HG02884 (cell line): Measurements from ENCODE around the gene CASZ1.

Experiments
- ATAC-seq: cut with Tn5 transposase; IDR thresholded peaks from one replicate; pipeline ENCODE4 v1.9.1; 2021; ENCODE audit warnings: mild to moderate bottlenecking, moderate library complexity; ENCODE audit not compliant: unreplicated experiment

Gene CASZ1

GRCh38 chr1:10615932-10616671 is 180.3 kb downstream of the CASZ1 start:
- ATAC-seq: no peak

DNA sequence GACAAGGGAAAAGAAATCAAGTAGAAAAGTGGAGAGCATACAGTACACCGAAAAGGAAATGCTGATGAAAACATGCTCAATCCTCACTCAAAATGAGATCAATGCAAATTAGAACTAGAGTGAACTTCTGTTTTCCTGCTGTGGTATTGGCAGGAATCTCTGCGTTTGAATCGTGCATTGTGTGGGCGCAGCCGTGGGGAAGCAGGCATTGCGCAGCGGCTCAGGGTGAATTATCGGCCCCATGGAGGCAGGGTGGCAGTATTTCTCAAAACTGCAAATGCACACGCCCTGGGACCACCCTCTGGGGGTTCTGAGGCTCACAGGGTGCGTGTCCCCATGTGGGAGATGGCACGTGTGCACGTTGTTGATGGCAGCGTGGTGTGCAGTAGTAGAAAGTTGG is 181.1 kb downstream of the CASZ1 start:
- ATAC-seq: no peak

GRCh38 chr1:10614377-10615225 is 181.8 kb downstream of the CASZ1 start:
- no peak for ATAC-seq

DNA sequence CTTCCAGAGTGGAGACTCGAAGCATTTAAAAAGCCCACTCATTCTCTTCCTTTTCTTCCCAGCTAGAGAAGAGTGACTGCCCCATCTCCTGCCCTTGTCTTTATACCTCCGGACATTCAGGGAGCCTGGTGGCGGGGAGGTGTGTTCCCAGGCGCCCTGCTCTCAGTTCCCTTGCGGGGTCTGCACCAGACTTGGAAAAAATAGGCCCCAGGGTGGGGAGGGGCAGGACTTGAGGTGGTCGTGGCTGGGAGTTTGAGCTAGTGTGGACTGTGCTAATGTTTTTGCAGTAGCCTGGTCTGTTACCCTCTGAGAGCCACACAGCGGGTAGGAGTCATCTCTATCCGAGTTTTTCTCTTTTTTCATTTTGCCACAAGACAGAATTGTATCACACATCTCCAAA is 182.6 kb downstream of the CASZ1 start:
- no peak for ATAC-seq

DNA sequence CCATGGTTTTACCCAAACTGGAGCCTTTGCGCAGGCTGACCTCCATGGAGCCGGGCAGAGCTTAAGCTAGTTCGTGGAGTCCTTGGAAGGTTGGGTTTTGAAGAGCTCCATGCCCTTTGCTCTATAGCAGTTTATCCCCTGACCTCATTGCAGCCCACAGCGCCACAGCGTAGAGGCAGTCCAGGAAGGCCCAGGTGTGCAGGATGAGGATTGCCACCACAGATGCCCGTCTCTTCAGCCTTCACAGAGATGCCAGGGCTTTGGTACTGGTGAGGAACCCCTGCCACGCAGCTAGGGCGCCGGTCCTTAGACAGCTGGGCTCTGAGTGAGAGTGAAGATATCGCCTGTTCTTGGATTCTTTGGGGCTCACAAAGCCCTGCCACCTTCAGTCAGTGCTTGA is 183.1 kb downstream of the CASZ1 start:
- ATAC-seq: no peak

GRCh38 chr1:10612436-10613160 is 183.8 kb downstream of the CASZ1 start:
- no peak for ATAC-seq

GRCh38 chr1:10610901-10611600 is 185.4 kb downstream of the CASZ1 start:
- no peak for ATAC-seq

GRCh38 chr1:10608690-10609089 is 187.8 kb downstream of the CASZ1 start:
- no peak for ATAC-seq

GRCh38 chr1:10607228-10607627 is 189.2 kb downstream of the CASZ1 start:
- ATAC-seq: no peak

DNA sequence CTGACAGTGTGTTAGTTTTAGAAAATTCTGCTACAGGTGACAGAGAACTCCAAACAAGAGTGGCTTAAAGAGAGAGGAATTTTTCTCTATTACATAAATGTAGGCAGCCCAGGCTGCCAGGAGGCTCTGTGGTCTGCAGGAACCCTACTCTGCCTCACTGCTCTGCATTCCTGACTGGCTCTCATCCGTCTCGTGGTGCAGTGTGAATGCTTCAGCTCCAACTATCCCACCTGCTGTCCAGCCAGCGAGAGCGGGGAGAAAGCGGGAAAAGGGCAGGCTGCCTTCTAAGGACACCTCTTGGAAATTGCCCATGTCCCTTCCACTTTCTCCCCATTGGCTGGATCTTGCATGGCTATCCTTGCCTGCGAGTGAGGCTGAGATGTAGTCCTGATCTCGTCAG is 190.4 kb downstream of the CASZ1 start:
- no peak for ATAC-seq

DNA sequence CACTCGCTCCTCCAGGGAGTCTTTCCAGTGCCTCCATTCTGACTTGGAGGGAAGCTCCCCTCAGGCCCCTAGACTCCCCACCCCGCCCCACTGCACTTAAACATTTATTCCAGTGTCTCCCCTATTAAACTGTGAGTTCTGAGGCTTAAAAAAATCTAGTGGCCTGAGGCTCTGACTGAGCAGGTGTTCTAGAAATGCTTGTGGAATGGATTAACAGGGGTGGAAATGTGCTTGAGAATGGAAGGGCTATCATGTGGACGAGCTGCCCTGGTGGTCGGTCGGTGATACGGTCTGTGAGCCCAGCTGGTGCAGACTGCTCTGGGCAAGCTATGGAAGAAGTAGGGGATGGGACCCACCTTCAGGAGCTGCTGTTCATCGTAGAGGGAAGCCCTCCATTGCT is 191.5 kb downstream of the CASZ1 start:
- no peak for ATAC-seq

DNA sequence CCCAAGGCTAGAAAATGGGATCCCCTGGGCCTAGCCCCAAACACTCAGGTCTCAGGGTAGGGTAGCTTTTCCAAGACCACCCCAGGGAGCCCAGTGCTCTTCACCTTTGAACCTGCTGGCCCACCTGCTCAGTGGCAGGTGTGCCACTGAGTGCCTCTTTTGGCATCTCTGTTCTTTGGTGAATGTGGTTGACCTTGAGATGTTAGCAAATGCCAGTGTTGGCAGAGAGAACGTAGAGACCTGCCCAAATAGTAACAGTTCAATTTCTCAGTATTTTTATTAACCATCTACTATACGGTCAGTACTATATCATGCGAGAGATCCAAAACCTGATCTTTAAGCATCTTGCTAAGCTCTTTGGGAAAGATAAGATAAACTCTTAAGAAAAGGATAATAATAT is 193.5 kb downstream of the CASZ1 start:
- no peak for ATAC-seq

DNA sequence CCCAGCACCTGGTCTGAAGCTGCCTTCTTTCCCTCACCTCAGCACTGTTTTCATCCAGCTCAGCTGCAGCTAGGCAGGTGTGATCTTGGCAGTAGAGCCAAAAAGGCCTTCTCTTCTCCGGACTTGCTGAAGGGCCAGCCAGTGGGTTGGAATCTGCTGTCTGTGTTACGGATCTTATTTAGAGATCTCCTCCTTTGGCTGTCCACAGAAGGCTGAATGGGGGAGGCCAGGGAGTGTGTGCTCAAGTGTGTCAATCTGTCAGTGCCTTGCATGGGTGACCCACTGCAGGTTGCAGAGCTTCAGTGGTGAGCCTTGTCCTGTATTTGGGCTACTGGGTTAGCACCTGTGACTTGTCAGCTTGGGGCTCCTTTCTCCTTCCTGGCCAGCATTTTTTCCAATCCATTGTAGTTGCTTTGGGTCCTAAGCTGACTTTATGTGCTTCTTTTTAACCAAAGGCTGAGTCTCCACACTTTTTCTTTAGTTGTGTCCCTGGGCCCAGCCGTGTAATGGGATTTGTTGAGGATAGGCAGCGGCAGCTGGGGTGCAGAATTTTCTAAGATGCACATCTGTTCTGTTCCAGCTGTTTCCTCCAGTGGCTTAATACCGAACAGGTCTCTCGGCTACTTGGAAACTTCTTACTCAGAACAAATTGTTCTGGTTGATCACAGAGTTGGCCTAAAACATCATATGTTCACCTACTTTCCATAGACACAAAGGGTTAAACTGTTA is 194.9 kb downstream of the CASZ1 start:
- ATAC-seq: no peak

GRCh38 chr1:10599194-10599861 is 197.1 kb downstream of the CASZ1 start:
- ATAC-seq: no peak

GRCh38 chr1:10598389-10598702 is 198.1 kb downstream of the CASZ1 start:
- no peak for ATAC-seq

GRCh38 chr1:10597492-10598388 is 198.7 kb downstream of the CASZ1 start:
- no peak for ATAC-seq

DNA sequence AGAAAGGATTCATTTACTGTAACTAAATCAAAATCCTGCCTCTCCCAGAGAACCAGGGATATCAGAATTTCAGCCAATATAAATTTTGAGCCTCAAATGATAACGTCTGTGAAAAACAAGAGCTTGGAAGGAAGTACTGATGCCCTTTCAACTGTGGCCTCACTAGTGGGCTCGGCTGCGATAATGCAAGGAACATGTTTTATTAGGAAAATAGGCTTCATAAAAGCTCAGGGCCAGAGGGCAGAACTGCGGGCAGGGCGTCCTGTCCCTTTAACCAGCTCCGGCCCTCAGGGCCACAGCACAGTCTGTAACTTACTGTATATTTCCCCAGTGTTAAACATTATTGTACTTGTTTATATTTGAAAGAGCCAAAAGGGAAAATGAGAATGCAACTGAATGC is 199.7 kb downstream of the CASZ1 start:
- ATAC-seq: no peak

GRCh38 chr1:10594595-10595223 is 201.7 kb downstream of the CASZ1 start:
- ATAC-seq: no peak

DNA sequence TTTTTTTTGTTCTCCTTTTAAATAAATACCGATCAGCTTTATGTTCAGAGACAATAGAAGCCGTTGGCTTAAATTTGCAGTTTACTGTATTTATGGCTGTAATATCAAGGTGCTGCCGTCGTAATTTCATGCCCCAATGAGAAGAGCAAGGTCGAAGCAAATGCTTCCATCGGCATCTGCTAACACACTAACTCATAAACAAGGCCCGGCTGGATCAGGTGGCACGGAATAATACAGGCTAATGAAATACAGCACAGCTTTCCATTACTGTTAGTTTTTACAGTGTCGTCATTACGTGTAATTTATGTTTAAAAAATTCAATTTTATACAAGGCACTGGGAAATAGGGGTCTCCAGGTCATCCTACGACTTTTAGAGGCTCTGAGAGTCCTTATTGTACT is 202.7 kb downstream of the CASZ1 start:
- ATAC-seq: no peak
